HG02588 (cell line): Measurements from ENCODE around the gene ALKAL2.

Source experiments
- ATAC-seq: cut with Tn5 transposase; IDR thresholded peaks from one replicate; pipeline ENCODE4 v1.9.1; 2021; ENCODE audit warnings: mild to moderate bottlenecking, moderate library complexity; ENCODE audit not compliant: unreplicated experiment

The ALKAL2 gene

DNA sequence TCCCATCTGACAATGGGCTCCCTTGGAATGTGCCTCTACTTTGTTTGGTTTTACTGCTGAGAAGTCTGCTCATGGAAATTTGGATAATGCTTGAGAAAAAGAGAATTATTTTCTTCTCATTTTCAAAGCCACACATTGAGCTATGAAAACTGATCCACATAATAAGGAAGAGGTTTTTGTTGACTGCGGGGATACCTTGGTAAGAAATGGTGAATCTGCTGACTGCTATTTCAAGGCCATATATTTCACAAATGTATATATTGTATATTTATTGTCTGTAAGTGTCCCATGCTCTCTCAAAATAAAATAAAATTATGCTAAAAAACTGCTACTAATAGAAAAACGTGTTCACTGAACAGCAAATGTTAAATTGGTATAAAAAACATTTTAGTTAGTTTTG, 39.2 kb downstream of the ALKAL2 start:
- no peak for ATAC-seq

DNA sequence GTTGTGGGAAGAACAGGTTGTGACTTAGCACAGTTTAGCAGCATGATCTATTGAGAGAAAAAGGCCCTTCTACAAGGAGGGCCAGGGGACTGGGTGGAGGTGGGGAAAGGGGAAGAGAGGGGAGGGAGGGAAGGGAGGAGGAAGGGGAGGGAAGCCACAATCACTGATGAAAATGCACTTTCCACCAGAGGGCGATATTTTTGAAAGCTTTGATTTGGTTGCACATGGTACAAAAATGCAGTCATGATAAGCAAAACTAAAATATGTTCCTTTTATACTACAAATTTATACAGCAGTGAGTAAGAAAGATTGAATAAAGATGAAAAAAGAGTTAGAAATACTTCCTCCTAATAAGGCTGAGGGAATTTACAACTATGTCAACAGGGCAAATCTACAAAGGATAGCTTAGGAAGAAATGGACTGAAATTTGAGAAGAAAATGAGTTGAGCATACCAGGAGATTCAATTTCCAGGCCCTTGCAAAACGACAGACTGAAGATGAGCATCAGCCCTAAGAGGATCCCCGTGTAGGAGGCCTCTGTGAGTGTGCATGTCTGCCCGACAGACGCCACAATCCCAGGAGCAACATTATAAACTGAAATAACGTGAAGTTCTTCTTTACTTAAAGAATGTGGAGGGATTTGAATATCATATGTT, 41.3 kb downstream of the ALKAL2 start:
- no peak for ATAC-seq

GRCh38 chr2:244547-244946, 43.3 kb downstream of the ALKAL2 start:
- ATAC-seq, result no peak

- ATAC-seq, result no peak
Measured at GRCh38 chr2:238869-239268, 49.0 kb downstream of the ALKAL2 start.

- no peak for ATAC-seq
Measured at GRCh38 chr2:238431-238830, 49.5 kb downstream of the ALKAL2 start.

GRCh38 chr2:237878-238277, 50.0 kb downstream of the ALKAL2 start:
- no peak for ATAC-seq

- no peak for ATAC-seq
Measured at GRCh38 chr2:236993-237539, 50.8 kb downstream of the ALKAL2 start.

DNA sequence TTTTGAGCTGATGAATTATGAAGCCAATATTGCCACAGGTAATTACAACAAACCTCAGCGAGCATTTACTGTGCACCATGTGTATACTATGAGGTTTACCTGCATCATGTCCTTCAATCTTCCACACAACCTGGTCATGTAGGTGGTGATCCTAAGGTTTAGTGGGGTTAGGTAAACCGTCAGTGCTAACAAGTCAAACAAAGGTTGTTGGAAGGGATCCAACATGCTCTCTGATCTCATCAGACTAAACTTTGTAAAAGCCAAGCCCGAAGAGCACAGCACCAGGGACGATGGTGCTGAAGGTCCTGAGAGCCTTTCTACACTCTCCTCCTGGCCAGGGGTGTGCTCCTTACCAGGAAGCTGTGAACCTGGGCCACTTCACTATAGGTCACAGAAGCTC, 53.5 kb downstream of the ALKAL2 start:
- no peak for ATAC-seq

DNA sequence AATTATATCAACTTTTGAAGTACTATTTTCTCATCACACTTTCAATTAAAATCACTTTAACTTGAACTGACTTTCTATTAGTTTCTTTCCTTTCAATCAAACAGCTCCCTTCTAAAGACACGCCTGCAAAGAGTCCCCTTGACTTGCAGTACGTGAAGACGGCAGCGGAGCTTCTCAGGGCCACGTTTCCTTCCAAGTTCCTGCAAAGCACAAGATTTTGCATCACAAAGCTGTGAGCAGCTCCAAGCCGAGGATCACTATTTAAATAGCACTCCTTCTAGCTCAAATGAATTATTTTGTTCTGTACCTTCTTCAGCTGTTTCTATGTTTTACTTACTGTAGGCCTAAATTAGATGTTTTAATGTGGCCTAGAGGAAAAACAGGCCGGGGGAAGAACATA, 54.9 kb downstream of the ALKAL2 start:
- no peak for ATAC-seq

DNA sequence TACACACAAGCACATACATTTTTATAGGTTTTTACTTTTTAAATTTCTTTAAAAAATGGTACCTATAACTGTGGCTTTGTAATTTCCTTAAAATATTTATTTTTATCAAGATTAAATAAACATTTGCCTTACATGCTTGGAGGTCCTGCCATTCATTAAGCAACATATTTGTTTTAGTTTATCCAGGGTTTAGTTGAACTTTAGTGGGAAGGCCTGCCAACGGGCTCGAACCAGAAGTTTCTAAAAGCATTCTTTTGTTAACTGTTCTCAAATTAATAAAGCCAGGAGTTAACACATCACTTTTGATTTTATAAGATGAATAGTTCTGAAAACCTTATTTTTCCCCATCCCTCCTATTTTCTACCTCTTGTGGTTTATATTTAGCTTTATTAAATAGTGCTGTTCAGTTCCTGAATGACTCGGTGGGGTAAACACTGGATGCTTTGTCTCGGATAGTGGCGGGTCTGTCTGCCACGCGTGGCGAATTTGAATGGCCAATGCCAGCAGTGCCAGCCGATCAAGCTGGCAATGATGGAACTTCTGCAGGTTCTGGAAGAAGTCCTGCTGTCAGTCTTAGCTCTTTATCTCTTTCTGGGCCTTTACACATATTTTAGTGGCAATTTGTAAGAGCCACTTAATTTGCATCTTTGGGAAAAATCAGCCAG, 56.2 kb downstream of the ALKAL2 start:
- no peak for ATAC-seq
